ENCODE results near the gene OXER1. TPM values are rescaled to one million over a fixed set of nuclear protein-coding genes. Genes with fewer than 3 reads are reported as not detected.

The OXER1 gene
- total and polyA plus RNA-seq, 12 donors, result 0.20 to 1.2 (median 0.49) TPM

DNA sequence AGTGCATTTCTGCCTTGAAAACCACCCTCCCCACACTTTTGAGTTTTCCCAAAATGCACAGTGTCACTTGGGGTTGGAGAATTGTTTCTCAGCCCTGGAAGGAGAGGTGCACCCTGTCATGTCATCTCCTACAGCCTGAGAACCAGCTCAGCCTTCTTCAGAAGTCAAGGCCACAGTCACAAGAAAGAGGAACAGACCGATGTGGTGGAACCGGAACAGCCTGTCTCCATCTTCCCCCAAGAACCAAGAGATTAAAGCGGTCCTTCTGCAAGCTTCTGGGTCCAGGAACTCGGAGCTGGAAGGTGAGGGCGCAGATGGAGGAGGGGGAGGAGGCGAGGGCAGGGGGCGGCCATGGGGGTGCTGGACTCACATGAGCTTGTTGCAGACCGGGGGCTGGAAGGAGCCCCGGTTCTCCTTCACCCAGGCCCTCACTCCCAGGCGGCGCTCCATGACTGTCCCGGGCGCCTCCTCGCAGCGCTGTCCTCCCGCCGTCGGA is 28.2 kb upstream of the OXER1 start:
- Histone ChIP-seq H3K4me1 (peaks cover 0 to 38% (median 7%) of the 10 kb centered on the region in 9 donors), H3K27ac (peak overlapping the region; percentile 80 to 98 (median 90)), H3K36me3 (no peaks in the 10 kb centered on the region), H3K27me3 (peaks cover 0 to 21% (median 12%) of the 10 kb centered on the region in 7 donors), H3K9me3 (no peaks in the 10 kb centered on the region), H3K4me3 (peak overlapping the region; percentile 50 to 75 (median 67))
- ATAC-seq, result peak; percentile 4 to 70 (median 66)
- no peak for DNase-seq
- TF ChIP-seq, protein P1, sequence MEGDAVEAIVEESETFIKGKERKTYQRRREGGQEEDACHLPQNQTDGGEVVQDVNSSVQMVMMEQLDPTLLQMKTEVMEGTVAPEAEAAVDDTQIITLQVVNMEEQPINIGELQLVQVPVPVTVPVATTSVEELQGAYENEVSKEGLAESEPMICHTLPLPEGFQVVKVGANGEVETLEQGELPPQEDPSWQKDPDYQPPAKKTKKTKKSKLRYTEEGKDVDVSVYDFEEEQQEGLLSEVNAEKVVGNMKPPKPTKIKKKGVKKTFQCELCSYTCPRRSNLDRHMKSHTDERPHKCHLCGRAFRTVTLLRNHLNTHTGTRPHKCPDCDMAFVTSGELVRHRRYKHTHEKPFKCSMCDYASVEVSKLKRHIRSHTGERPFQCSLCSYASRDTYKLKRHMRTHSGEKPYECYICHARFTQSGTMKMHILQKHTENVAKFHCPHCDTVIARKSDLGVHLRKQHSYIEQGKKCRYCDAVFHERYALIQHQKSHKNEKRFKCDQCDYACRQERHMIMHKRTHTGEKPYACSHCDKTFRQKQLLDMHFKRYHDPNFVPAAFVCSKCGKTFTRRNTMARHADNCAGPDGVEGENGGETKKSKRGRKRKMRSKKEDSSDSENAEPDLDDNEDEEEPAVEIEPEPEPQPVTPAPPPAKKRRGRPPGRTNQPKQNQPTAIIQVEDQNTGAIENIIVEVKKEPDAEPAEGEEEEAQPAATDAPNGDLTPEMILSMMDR (IDR thresholded peaks at IDR 0.05), result no peak
- intact Hi-C loops (cut with DNase I), result no loop called here
- WGBS, 2 donors, result 11 to 17% methylated on average over 18 of the region's 18 CpGs

DNA sequence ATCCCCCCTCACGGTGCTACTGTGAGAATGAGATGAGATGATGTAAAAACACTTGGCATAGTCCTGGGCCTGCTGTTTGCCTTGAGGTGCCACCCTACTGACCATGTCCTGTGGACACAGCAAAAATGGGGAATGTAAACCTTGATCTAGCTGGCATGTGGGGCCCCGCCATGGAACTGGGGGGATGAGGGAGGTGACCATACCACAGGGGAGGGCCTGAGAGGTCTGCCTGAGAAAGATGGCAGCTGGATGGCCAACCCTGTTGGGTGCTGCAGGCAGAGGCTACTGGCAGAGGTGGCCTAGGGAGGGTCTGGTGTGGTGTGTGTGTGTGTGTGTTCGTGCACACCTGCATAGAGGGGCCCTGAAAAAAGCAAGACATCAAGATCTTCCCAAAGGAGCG is 27.7 kb upstream of the OXER1 start:
- no peaks in the 10 kb centered on the region for H3K9me3 ChIP-seq
- TF ChIP-seq, protein P1 (IDR thresholded peaks at IDR 0.05), result no peak
- DNase-seq, result no peak
- WGBS, 2 donors, result 61 to 64% methylated on average over 4 of the region's 4 CpGs
- no peak for ATAC-seq
- H3K4me3 ChIP-seq, result peak overlapping the region in 9 of 10 donors; percentile 50 to 75 (median 67)
- H3K27me3 ChIP-seq, result peaks cover 0 to 21% (median 12%) of the 10 kb centered on the region in 7 donors
- H3K36me3 ChIP-seq, result no peaks in the 10 kb centered on the region
- intact Hi-C loops (cut with DNase I), result no loop called here
- peaks cover 0 to 38% (median 7%) of the 10 kb centered on the region in 9 donors for H3K4me1 ChIP-seq
- peak overlapping the region in 7 of 10 donors; percentile 84 to 98 (median 91) for H3K27ac ChIP-seq

DNA sequence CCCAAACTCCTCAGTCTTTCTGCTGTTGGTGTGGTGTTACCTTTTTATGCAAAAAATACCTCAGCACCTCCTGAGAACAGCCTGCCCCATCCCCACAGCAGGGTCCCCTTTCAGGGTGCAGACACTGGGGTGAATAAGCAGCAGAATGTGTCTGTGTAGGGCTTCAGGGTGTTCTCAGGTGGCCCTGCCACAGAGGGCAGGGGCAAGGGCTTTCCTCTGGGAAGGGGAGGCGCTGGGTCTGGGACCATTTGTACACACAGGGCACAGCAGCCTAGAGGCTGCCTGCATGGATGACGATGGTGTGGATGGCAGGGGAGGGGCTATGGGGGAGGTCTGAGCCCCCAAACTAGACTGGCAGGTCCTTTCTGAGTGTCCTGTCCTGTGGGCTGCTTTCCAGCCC is 25.8 kb upstream of the OXER1 start:
- DNase-seq (no peak), ATAC-seq (no peak)
- 88 to 91% methylated on average over 2 of the region's 2 CpGs for WGBS, 2 donors
- Histone ChIP-seq H3K4me1 (peaks cover 0 to 40% (median 12%) of the 10 kb centered on the region in 9 donors), H3K27ac (no peak overlapping the region), H3K36me3 (peaks cover 0 to 3% (median 0%) of the 10 kb centered on the region in 9 donors), H3K9me3 (no peaks in the 10 kb centered on the region), H3K27me3 (peaks cover 0 to 21% (median 12%) of the 10 kb centered on the region in 7 donors), H3K4me3 (no peak overlapping the region)
- TF ChIP-seq, protein P1 (IDR thresholded peaks at IDR 0.05), result no peak
- intact Hi-C loops (cut with DNase I), result no loop called here

DNA sequence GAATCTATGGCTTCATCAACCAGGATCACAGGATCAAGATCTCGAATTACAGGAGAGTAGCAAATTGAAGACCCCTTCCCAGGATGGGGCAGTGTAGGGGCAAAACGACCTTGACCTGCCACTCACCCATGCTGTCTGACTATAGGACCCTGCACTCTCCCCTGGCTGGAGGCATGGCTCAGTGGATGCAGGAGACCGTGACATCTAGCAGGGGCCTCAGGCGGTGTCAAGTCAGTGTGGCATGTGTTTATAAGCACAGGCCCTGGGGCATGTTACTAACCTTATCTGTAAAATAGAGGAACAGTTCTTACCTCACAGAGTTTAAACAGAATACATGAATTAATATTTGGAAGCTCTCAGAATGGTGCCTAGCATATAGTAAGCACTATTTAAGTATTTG is 24.9 kb upstream of the OXER1 start:
- no peak overlapping the region for H3K4me3 ChIP-seq
- peaks cover 0 to 5% (median 0%) of the 10 kb centered on the region in 9 donors for H3K36me3 ChIP-seq
- DNase-seq, result no peak
- WGBS, 2 donors, result 68 to 70% methylated on average over 4 of the region's 4 CpGs
- no peaks in the 10 kb centered on the region for H3K9me3 ChIP-seq
- TF ChIP-seq, protein P1 (IDR thresholded peaks at IDR 0.05), result no peak
- H3K27ac ChIP-seq, result no peak overlapping the region
- intact Hi-C loops (cut with DNase I), result no loop called here
- H3K27me3 ChIP-seq, result peaks cover 0 to 21% (median 12%) of the 10 kb centered on the region in 7 donors
- ATAC-seq, result no peak
- H3K4me1 ChIP-seq, result peaks cover 0 to 35% (median 12%) of the 10 kb centered on the region in 9 donors

Measured in heart right ventricle (tissue), 16 donors.